Cardiac septum (tissue), 1 donor: ENCODE results near the gene ERI3. TPM values are rescaled to one million over a fixed set of nuclear protein-coding genes. Genes with fewer than 3 reads are reported as not detected.

Source experiments
- DNase-seq: peaks from one replicate; pipeline ENCODE4 v3.0.0-alpha.2; 2020; ENCODE audit warnings: low spot score
- intact Hi-C: fragments of 100-400 bp; cut with DNase I; formaldehyde crosslinking; loops from one replicate; pipeline ENCODE4 v1.14.0; 2022
- total RNA-seq: library from RNA; stranded (reverse); fragmentation: NEBNext Ultra II Directional; extraction: Animal tissue kit (Norgen Biotek cat#: 25700); gene quantifications from one replicate; pipeline ENCODE4 v1.2.1, GENCODE V29; 2021
- donor health status: DM: no; HTN: no; CAD: no.

Gene ERI3
- total RNA-seq, 1 donor from 2014 or later, result 45.0 TPM

DNA sequence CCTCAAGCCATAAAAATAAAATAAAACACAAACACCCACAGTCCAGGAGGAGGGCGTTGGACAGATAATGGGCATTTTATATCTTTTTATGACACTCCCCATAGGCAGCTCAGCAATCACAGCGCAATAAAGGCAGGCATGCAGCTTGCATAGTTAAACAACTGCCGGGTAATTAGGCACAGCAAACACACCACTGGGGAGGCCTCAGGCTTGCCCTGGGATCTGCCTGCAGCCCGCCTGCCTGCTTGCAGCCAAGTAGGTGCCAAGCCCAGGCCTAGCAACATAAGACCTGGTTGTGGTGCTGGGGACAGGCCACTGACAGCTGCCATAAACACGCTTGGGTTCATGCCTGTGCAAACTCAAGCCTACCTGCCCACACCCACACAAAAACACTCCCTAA lies 87.6 kb downstream of the ERI3 start:
- intact Hi-C loops, result no loop called here
- no peak for DNase-seq

- DNase-seq, result no peak
- intact Hi-C loops, result no loop called here
These were observed 88.4 kb downstream of the ERI3 start for GRCh38 chr1:44266400-44267344.

- DNase-seq, result no peak
- intact Hi-C loops, result no loop called here
These were observed 89.2 kb downstream of the ERI3 start for GRCh38 chr1:44265656-44266358.

- DNase-seq, result no peak
- intact Hi-C loops, result no loop called here
These were observed 90.6 kb downstream of the ERI3 start for GRCh38 chr1:44264451-44264771.

GRCh38 chr1:44263568-44264450 lies 91.2 kb downstream of the ERI3 start:
- intact Hi-C loops, result no loop called here

GRCh38 chr1:44262816-44263567 lies 92.1 kb downstream of the ERI3 start:
- intact Hi-C loops, result no loop called here
- no peak for DNase-seq

More at GRCh38 chr1:44263568-44264450, 91.2 kb downstream of the ERI3 start:
- no peak for DNase-seq

GRCh38 chr1:44262414-44262813 lies 92.6 kb downstream of the ERI3 start:
- intact Hi-C loops, result no loop called here
- no peak for DNase-seq

DNA sequence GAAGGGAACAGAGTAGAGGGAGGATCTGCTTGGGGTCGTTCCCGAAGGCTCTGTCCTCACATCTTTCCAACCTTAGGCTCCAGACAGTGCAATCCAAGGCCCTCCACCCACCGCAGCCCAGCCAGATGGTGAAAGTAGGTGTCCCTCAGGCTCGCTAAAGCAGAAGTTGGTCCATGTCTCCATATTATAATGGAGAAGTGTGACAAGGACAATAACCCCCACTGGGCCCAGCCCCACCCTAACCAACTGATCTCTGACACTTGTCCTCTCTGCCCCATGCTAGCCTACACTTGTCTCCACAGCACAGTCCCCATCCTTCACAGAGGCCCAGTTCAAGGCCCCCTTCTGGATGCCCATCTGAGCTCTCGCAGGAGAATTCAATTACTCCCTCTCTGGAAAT lies 93.1 kb downstream of the ERI3 start:
- no peak for DNase-seq
- intact Hi-C loops, result no loop called here

GRCh38 chr1:44261171-44261817 lies 93.8 kb downstream of the ERI3 start:
- intact Hi-C loops, result no loop called here
- no peak for DNase-seq

DNA sequence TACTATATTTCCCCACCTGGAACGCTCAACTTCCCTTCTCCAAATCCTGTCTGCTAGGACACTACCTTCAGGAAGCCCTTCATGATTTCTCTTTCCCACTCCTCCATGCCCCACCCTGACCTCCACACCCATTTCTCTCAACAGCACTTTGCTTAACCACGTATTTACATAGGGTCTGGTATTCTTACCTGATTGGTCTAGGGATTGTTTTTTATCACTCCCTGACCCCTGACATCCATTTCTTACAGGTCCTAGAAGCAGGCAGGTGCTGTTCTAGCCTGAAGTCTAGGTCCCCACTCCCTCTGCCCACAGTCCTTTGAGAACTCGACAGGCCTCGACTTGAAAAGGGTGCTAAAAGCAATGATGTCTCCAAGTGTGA lies 94.3 kb downstream of the ERI3 start:
- DNase-seq, result no peak
- intact Hi-C loops, result no loop called here

DNA sequence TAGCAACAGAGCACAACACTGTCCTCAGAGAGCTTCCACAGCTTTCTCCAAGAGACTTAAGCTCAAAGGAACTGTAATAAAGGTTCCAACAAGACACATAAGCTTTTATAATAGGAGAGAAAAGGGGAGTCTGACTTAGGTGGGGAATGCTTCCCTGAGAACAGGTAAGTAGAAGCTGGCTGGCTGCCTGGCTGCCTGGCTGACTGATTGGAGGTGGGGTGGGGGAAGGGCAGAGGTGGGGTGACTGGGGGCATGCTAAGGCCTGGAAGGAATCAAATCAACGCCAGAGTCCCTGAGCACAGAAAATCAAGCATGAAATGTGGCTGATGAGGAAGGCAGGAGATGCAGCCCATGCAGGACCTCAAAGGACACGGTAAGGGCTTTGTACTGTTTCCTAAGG lies 96.0 kb downstream of the ERI3 start:
- intact Hi-C loops, result no loop called here
- no peak for DNase-seq

DNA sequence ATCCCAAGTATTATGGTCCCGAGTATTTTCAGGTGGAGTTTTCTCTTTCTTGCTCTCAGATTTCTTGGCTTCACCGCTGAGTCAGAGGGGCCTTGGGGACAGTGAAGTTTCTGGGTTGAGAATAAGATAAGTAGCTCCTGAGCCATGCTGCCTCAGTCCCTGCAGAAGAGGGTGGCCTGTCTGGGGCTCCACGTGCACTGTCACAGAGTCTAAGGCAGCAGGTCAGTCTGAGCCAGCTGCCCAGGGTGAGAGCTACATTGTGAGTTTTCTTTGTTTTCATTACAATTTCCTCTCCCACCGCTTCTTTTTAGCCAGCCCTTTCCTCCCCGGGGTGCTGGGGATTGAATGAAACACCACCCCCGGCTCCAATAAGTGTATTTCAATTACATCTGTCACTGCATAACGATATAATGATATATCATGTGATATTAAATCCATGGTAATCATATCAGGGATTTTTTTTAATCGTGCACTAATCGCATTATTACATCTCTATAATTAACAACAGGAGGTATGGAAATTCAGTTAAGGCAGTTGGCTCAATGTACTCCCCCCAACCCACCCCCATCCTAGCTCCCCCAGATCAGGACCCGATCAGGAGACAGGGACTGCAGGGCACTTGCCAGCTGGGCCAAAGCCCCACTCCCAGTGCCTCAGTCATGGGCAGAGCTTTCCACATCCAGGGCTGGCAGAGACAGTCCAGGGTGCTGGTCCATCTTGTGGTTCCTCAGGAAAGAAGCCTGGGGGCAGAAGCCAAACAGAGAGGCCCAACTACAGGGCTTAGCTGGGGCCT lies 98.1 kb downstream of the ERI3 start:
- no peak for DNase-seq
- intact Hi-C loops, result no loop called here

DNA sequence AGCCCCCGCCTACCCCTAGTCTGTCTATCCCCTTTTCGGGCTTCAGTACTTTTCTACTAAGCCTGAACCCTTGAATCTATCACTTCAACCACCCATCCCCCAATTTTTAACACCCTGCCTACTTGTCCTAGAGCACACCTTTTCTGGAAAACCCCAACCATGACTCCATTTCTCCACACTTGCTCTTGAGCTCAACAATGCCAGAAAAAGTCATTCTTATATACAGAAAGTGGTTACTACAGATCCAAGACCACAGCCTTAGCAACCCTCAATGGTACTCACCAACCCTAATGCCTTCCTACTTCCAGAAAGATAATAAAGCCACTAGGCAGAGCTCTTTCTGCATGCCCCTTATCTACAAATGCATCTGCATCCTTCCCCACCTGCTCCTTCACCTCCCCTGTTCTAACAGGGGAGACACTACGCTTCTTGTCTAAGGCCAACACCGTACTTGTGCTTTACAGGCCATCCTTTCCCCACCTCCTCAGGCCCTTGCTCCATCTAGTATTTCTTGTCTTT lies 100.6 kb downstream of the ERI3 start:
- intact Hi-C loops, result loop anchor here (5.0 kb wide), 1 partner anchor 38 kb away; no protein-coding TSS in a partner anchor
- no peak for DNase-seq

DNA sequence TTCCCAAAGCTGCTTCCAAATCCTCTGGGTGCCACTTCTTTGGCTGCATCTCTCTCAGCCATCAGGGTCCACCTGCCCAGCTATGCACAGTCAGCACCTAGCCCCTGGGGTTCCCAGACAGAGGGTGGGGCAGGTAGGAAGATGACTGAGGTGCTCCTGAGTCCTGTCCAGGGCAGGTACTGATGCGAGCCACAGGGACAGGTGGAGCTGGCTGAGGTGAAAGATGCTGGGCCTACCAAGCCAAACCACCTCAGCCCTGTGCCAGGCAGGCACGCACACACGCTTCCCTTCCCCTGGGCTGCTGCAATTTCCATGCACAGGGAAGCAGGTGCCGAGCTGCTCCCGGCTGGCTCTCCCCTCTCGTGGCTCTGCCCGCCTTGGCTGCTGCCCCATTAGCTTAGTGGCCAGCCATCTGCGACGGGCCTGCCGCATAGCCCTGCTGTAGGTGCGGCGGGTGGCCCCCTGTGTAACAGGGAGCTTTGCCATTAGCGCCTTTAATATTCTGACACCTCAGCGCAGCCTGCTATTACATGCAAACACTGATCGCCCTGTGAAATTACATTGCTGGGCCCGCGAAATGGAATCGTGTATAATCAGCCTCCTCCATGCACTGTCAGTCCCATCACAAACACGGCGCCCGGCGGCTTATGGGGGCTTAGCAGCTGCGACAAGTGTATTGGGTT lies 102.9 kb downstream of the ERI3 start:
- DNase-seq, result no peak
- intact Hi-C loops, result loop anchor here (5.0 kb wide), 1 partner anchor 40 kb away; no protein-coding TSS in a partner anchor

DNA sequence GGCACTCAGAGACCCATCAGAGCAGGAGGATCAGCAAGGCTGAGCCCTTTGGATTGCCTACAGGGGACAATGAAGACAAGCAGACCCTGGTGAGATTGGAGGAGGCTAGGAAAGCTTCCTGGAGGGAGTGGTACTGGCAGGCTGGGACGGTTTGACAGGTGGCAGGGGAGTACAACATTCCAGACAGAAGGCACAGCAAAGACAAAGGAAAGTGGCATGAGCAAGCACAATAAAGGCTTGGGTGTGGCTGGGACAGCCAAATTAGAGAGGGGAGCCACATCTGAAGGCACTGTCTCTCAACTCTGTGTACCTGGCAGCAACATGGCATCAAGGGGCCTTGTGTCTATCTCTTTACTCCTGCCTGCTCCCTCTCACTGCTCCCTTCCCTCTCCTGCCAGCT lies 103.6 kb downstream of the ERI3 start:
- intact Hi-C loops, result loop anchor here (5.0 kb wide), 1 partner anchor 41 kb away; no protein-coding TSS in a partner anchor
- no peak for DNase-seq

GRCh38 chr1:44250068-44250781 lies 104.8 kb downstream of the ERI3 start:
- DNase-seq, result peak; percentile 83
- intact Hi-C loops, result loop anchor here (5.0 kb wide), 1 partner anchor 42 kb away; no protein-coding TSS in a partner anchor
